GM19452 (cell line): ENCODE data around the gene IQCE.
"Not testable (repeated sequence)": the region's sequence is repeated elsewhere in the genome, so short reads cannot be mapped to it uniquely, and the experiment has no call there.

Experiments
- ATAC-seq: cut with Tn5 transposase; IDR thresholded peaks from one replicate; pipeline ENCODE4 v1.9.1; 2021; ENCODE audit not compliant: unreplicated experiment

The IQCE gene

GRCh38 chr7:2531796-2532110 is 27.0 kb upstream of the IQCE start:
- not testable (repeated sequence) for ATAC-seq

DNA sequence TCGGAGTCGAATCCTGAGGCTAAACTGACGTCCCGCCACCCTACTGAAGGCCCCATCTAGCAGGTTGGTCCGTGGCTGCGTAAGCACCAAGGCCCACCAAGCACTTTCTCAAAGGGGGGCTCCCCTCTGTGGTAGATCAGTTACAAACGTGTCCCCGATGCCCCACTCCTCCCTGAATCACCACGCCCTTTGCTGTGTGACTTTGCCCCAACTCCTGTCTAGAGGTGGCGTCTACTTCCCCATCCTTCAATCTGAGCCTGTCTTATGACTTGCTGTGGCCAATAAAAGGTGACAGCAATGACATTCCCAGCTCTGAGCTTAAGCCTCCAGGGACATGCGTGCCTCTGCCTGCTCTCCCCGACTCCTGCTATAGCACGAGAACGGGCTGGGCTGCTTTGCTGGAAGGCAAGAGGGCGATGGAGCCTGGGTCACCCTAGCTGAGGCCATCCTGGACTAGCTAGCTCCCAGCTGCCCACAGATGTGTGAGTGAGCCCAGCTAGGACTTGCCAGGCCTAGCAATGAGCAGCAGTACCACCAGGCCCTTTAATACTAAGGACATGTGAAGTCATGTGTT is 26.5 kb upstream of the IQCE start:
- ATAC-seq, result not testable (repeated sequence)

- not testable (repeated sequence) for ATAC-seq
These were observed 26.0 kb upstream of the IQCE start for GRCh38 chr7:2532816-2533215.

- not testable (repeated sequence) for ATAC-seq
These were observed 25.2 kb upstream of the IQCE start for GRCh38 chr7:2533566-2533965.

DNA sequence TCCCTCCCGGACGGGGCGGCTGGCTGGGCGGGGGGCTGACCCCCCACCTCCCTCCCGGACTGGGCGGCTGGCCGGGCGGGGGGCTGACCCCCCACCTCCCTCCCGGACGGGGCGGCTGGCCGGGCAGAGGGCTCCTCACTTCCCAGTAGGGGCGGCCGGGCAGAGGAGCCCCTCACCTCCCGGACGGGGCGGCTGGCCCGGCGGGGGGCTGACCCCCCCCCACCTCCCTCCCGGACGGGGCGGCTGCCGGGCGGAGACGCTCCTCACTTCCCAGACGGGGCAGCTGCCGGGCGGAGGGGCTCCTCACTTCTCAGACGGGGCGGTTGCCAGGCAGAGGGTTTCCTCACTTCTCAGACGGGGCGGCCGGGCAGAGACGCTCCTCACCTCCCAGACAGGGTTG is 24.6 kb upstream of the IQCE start:
- not testable (repeated sequence) for ATAC-seq

DNA sequence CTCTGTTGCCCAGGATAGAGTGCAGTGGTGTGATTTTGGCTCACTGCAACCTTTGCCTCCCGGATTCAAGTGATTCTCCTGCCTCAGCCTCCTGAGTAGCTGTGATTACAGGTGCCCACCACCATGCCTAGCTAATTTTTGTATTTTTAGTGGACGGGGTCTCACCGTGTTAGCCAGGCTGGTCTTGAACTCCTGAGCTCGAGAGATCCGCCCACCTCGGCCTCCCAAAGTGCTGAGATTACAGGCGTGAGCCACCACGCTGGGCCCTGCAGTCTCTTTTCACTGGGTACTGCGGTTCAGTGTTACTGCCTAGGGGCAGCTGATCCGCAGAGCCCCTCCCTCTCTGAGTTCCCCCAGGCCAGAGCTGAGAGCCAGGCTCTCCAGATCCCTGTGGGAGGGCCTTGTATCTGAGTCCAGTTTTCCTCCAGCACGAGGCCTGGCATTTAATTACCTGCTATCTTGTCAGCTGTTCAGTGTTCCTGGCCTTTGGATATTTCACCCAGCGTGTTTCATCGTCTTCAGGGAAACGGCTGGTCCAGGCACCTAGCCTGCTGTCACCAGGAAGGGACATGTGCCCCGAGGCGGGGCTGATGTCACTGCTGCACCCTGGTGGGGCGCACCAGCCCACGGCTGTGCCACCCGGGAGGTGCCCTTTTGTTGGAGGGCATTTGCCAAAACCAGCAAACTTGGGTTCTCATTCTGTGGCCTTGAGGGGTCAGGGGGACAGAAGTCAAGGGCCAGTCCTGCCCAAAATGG is 22.7 kb upstream of the IQCE start:
- not testable (repeated sequence) for ATAC-seq

DNA sequence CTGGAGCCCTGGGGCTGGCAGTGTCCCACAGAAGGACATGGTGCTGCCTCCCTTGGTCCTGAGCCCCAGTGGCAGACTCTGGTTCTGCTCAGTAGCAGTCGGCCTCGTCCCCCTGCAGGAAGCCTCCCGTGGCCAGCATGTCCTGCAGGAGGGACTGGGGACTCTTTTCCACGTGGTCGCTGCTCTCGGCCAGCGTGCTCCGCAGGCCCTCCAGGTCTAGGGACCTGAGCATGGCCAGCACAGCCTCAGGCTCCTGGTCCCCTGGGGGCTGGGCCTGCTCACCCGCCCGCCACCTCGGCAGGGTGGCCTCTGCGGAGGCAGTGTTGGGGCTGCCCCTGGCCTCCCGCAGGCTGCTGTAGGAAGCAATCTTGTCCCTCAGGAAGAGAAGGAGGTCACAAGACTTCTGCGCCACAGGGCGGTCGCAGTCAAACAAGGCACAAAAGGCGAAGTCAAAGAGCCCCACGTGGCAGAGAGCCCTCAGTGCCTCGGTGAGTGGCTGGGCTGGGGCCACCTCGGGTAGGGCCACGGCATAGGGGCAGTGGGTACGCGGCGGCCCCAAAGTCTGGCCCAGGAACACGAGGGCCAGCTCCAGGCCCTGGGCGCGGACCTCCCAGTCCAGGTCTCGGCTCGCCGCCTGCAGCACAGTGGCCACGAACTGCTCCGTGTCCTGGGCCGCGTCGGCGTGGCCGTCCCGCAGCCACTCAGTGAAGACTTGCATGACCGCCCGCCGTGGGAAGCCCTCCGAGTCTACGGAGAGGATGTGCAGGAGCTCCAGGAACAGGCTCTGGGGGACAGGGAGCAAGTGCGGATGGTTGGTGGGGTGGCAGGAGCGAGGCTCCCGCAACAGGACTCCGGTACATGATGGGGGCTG is 20.6 kb upstream of the IQCE start:
- ATAC-seq, result no peak

DNA sequence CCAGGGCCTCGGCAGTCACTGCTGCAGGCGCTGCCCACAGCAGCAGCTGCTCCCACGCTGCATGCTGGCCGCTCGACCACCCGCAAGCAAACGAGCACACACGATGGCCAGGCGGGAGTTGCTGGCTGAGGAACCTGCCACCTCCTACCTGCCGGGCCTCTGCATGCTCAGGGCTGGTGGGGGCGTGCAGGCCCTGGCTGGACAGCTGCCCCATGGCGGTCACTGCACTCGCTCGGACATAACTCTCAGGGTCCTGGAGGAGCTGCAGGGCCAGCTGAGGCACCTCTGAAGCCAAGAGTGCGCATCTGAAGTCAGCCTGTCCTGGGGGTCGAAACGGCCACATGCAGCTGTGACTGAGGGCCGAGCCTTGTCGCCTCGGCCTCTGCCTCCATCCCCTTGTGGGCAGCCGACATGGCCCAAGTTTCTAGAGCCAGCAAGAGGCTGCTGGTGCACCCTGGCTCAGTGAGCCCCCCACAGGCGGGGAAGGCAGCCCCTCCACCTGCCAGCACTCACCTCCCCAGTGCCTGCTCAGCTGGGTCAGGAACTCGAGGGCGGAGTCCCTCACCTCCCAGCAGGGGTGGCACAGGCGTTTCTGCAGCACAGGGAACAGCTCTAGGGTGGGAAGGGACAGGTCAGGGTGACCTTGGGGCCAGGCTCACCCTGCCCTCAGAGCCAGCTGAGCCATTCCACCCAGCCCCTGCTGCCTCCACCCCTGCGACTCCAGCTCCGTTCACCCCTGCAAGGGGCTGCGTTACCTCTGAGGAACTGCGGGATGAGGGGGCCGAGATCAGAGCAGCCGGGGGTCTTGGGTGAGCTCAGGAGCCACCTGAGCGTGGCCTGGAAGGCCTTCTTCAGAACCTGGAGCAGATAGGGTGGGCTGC is 19.5 kb upstream of the IQCE start:
- ATAC-seq, result no peak

GRCh38 chr7:2540133-2540532 is 18.6 kb upstream of the IQCE start:
- ATAC-seq, result no peak

DNA sequence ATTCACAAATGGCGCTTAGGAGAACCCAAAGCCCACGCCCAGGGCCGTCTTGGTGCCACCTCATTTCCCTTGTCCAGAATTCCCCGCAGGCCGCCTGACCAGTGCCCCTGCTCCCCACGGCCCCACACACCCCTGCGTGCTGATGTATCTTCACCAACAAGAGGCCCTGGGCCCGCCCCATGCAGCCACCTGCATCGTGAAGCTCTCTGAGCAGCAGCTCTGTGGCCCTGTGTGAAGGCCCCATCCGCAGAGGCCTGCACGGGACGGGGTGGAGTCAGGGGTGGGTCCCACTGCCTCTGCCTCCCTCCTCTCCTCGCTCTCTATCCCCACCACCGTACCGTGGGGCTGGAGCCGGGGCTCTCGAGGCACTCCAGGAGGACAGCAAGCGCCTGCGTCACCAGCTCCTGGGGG is 18.1 kb upstream of the IQCE start:
- no peak for ATAC-seq

DNA sequence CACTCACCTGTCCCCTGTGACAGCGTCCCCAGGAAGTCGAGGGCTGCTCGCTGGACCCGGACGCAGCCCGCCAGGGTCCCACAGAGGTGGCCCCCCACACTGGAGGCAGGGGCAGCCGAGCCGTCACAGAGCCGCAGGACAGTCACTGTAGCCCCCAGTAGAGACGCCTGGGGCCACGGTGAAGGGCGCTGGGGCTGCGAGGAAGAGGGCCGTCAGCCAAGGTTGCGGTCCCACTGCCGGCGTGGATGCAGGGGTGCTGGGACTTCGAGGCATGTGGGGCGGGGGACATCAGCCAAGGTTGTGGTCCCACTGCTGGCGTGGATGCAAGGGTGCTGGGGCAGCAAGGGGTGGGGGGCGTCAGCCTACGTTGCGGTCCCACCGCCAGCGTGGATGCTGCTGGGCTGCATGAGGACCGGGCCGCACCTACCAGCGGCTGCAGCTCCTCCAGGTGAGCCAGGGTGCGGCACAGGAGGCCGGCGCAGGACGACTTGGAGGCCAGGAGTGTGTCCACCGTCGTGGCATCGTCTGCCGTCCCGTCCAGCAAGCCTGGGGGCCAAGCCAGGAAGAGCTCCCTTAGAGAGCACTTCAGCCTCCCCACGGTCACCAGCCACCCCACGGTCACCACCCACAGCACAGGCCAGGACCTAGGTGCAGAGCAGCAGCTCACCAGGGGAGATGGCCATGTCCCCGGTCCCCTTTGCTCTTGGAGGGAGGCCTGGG is 17.3 kb upstream of the IQCE start:
- ATAC-seq, result no peak

- ATAC-seq, result no peak
These were observed 16.5 kb upstream of the IQCE start for GRCh38 chr7:2542011-2542915.

DNA sequence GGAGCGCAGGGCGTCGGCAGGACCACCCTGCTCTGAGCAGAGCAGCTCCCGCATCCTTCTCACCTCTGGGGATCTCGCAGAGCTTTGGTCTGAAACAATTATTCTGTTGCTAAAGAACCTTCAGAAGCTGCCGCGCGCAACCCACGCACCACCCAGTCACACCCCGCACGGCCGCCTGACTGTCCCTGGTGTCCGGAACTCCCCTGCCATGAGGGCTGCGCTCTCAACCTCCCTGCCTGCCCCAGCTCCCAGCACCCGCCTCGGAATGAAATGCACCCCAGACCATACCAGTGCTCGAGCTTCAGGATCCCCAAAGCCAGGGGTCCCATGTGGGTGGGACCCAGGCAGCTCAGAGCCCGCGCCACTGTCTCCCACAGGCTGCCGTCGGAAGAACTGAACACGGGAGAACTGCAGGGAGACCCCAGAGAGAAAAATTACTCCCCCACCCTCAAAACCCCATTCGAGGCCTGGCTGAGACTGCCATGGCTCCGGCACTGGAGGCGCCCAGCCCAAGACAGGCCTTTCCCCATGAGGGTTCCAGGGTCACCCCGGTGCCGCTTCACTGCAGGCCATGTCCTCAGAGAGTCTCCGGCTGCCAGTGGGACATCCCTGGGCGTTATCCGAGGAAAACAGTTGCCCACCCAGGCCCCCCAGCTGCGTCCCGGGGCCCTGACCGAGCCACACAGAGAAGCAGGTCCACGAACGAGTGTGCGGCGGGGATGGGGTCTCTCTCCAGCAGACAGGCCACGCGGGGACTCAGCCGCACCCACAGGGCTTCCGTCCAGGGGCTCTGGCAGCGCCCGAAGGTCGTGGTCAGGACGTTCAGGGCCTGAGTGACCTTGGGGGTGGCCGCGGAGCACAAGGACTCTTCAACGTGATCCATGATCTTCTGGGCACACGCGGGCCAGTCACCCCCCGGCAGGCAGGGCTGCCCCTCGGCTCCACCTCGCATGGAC is 15.6 kb upstream of the IQCE start:
- ATAC-seq, result no peak

DNA sequence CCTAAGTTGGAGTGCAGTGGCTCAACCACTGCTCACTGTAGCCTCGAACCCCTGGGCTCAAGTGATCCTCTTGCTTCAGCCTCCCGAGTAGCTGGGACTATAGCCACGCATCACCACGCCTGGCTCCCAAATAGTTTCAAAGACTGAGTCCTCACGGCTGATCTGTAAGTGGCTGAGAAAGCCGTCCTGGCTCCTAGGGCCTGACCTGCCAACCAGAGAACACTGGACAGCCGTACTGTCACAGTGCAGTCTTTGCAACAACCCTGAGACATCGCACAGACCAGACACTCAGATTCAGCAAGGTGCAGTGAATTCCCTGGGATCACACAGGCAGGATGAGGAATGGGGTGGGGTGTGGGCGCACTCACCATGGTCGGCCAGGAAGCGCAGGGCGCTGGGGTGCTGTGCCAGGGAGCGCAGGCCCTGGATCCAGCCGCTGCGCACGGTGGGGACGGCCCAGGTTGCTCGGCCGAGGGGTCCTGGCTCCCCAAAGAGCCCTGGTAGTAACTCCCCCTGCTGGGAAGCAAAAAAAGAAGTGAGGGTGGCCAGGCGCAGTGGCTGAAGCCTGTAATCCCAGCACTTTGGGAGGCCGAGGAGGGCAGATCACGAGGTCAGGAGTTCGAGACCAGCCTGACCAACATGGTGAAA is 14.1 kb upstream of the IQCE start:
- ATAC-seq, result no peak

DNA sequence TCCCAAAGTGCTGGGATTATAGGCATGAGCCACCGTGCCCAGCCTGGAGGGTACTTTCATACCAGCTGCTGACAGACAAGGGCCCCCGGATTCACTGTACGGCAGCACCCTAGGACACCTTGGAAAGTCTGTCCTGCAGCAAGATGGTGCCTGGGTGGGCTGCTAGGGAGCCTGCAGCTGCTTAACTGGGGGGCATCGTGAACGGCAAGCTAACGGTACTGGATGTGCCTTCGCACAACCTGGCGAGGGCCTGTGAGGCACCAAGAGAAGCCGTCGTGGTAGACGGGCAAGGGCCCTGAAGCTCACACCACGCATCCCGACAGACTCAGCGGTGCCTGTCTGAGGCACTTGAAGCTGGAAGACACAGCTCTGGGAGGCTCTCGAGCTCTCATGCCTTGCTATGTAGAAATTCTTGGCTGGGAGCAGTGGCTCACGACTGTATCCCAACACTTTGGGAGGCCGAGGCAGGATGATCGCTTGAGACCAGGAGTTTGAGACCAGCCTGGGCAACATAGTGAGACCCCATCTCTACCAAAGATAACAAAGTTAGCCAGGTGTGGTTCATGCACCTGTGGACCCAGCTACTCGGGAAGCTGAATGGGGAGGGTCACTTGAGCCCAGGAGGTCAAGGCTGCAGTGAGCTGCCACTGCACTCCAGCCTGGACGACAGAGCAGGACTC is 12.9 kb upstream of the IQCE start:
- no peak for ATAC-seq

DNA sequence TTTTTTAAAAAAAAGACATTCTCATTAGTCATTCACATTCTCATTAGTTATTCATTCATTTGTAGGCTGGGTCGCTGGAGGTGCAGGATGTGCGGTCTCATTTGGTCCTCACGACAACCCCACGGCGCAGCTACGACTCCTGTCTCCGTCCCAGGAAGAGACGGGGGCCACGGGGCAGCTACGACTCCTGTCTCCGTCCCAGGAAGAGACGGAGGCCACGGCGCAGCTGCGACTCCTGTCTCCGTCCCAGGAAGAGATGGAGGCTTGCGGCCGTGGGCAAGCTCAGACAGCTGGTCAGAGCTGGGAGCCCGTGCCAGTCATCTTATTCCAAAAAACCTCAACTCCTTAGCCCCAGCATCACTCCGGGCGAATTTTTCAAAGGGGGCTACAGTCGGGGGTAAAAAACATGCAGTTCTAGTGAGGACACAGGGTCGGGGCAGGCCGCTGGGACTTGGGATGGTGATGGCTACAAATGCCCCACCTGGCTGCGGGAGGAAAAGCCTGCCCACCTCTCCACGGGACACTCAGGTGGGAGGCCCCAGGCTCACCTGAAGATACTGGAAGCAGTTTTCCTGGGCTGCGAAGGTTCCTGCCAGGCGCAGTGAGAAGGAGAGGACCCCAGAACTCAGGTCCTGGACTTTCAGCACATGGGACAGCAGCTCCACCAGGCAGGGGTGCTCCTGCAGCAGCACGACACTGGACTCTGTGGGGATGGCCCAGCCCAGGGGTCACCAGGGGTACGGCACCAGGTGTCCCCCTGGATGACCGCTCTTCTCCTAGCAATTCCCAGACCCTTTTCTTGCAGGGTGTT is 11.8 kb upstream of the IQCE start:
- no peak for ATAC-seq
